Measurements from ENCODE around the gene RAB38.

- no peak for TF ChIP-seq FOXM1 (IDR thresholded peaks at IDR 0.05; ENCODE audit: borderline replicate concordance, low read depth)
- no peak for TF ChIP-seq TEAD4 (IDR thresholded peaks at IDR 0.05)
- no peak for TF ChIP-seq YY1 (IDR thresholded peaks at IDR 0.05; ENCODE audit: low read depth)
- TF ChIP-seq TAF1 (IDR thresholded peaks at IDR 0.05; ENCODE audit: low read depth): no peak
- no peak for TF ChIP-seq EP300 (IDR thresholded peaks at IDR 0.05; ENCODE audit: borderline replicate concordance)
Observed at GRCh38 chr11:88089134-88089533, 86.1 kb downstream of the RAB38 start.

All from Ishikawa (cell line).